IMR-90 (cell line): Measurements from ENCODE around the gene KCNV2. TPM values are rescaled to one million over a fixed set of nuclear protein-coding genes. Genes with fewer than 3 reads are reported as not detected.

Source experiments
- ATAC-seq: fragments of 200-7000 bp; cut with Tn5 transposase; 2 replicates; pipeline ENCODE4 v1.9.1; 2020; ENCODE audit warnings: low read depth, mild to moderate bottlenecking, moderate library complexity
- BruUV-seq: library from RNA; stranded (reverse); fragments of 400-500 nt; replicated peaks from 2 replicates; lab custom pipeline; 2021; lab: Mats Ljungman, UMichigan
- CTCF ChIA-PET: fragments of 300-600 bp; formaldehyde crosslinking; extraction: SDS; loops from one replicate; lab custom pipeline; 2021; ENCODE audit warnings: antibody characterized with exemption; lab: Yijun Ruan, JAX
- POLR2A ChIA-PET: fragments of 300-600 bp; sonication (Branson Sonifier 250); formaldehyde crosslinking; loops from one replicate; lab custom pipeline; 2022; ENCODE audit warnings: antibody characterized with exemption; ENCODE audit not compliant: unreplicated experiment; lab: Charles Lee
- DNase-seq: peaks from one replicate; pipeline ENCODE4 v3.0.0; 2013
- H2AFZ ChIP-seq: replicated peaks from 2 replicates; pipeline ENCODE3; 2013; ENCODE audit warnings: low read length, mild to moderate bottlenecking; ENCODE audit not compliant: poor library complexity
- H2AK5ac ChIP-seq: 2 replicates; pipeline ENCODE4 v1.6.1; 2013; ENCODE audit warnings: low read depth, low read length, inconsistent platforms
- H2AK9ac ChIP-seq: replicated peaks from 2 replicates; pipeline ENCODE3; 2013; ENCODE audit warnings: mild to moderate bottlenecking, low read depth, low read length, moderate library complexity; ENCODE audit not compliant: poor library complexity
- H2BK120ac ChIP-seq: 2 replicates; pipeline ENCODE4 v1.6.1; 2013; ENCODE audit warnings: low read depth, low read length, inconsistent platforms
- H2BK15ac ChIP-seq: 3 replicates; pipeline ENCODE4 v1.6.1; 2013; ENCODE audit warnings: low read depth, low read length, inconsistent platforms
- H2BK20ac ChIP-seq: 2 replicates; pipeline ENCODE4 v1.6.1; 2013; ENCODE audit warnings: low read depth, mild to moderate bottlenecking, inconsistent platforms, low read length, moderate library complexity
- H2BK5ac ChIP-seq: 2 replicates; pipeline ENCODE4 v1.6.1; 2013; ENCODE audit warnings: mild to moderate bottlenecking, low read depth, low read length, inconsistent platforms; ENCODE audit not compliant: poor library complexity, severe bottlenecking
- H3K14ac ChIP-seq: replicated peaks from 2 replicates; pipeline ENCODE4 v1.6.1; 2013; ENCODE audit warnings: low read depth, low read length, inconsistent platforms
- H3K18ac ChIP-seq: 2 replicates; pipeline ENCODE4 v1.6.1; 2013; ENCODE audit warnings: low read depth, low read length, control low read depth
- H3K23ac ChIP-seq: 2 replicates; pipeline ENCODE4 v1.6.1; 2013; ENCODE audit warnings: low read depth, low read length, inconsistent platforms
- H3K27ac ChIP-seq: 2 replicates; pipeline ENCODE4 v1.5.1; 2013; ENCODE audit warnings: mild to moderate bottlenecking, control low read depth, low read length; ENCODE audit not compliant: insufficient read depth
- H3K27me3 ChIP-seq: 2 replicates; pipeline ENCODE4 v1.6.1; 2013; ENCODE audit warnings: low read length; ENCODE audit not compliant: control insufficient read depth, insufficient read depth
- H3K36me3 ChIP-seq: 2 replicates; pipeline ENCODE4 v1.6.1; 2013; ENCODE audit warnings: low read length, mixed read lengths; ENCODE audit not compliant: control insufficient read depth, insufficient read depth
- H3K4ac ChIP-seq: 2 replicates; pipeline ENCODE4 v1.6.1; 2013; ENCODE audit warnings: low read depth, low read length, inconsistent platforms
- H3K4me1 ChIP-seq: 2 replicates; pipeline ENCODE4 v1.6.1; 2013; ENCODE audit warnings: low read length, mixed read lengths; ENCODE audit not compliant: control insufficient read depth, insufficient read depth
- H3K4me2 ChIP-seq: 2 replicates; pipeline ENCODE4 v1.6.1; 2013; ENCODE audit warnings: low read depth, mild to moderate bottlenecking, control low read depth, low read length, moderate library complexity
- H3K4me3 ChIP-seq: 2 replicates; pipeline ENCODE4 v1.5.1; 2013; ENCODE audit warnings: low read depth, mild to moderate bottlenecking, control low read depth, low read length, moderate library complexity; ENCODE audit not compliant: insufficient read depth
- H3K56ac ChIP-seq: 2 replicates; pipeline ENCODE4 v1.6.1; 2013; ENCODE audit warnings: low read length, inconsistent platforms; ENCODE audit not compliant: insufficient read depth; ENCODE audit errors: extremely low read depth
- H3K79me1 ChIP-seq, 2 experiments: 2 replicates each; pipeline ENCODE4 v1.6.1; 2013; ENCODE audit warnings: low read length in 2 of 2, inconsistent platforms in 1 of 2, low read depth in 1 of 2
- H3K9ac ChIP-seq: 2 replicates; pipeline ENCODE4 v1.6.1; 2013; ENCODE audit warnings: low read depth, low read length, control low read depth
- H3K9me1 ChIP-seq: 2 replicates; pipeline ENCODE4 v1.6.1; 2013; ENCODE audit warnings: low read length, inconsistent platforms; ENCODE audit not compliant: insufficient read depth
- H3K9me3 ChIP-seq: 2 replicates; pipeline ENCODE4 v1.6.1; 2013; ENCODE audit warnings: low read length; ENCODE audit not compliant: control insufficient read depth, insufficient read depth
- H4K20me1 ChIP-seq: 2 replicates; pipeline ENCODE4 v1.6.1; 2013; ENCODE audit warnings: low read length, inconsistent platforms; ENCODE audit not compliant: insufficient read depth
- H4K5ac ChIP-seq: 2 replicates; pipeline ENCODE4 v1.6.1; 2013; ENCODE audit warnings: mild to moderate bottlenecking, low read depth, low read length, control low read depth
- H4K8ac ChIP-seq, 2 experiments: 2 replicates each; pipeline ENCODE4 v1.6.1; 2013; ENCODE audit warnings: low read depth in 2 of 2, low read length in 2 of 2, control low read depth in 1 of 2, inconsistent platforms in 1 of 2
- H4K91ac ChIP-seq: 2 replicates; pipeline ENCODE4 v1.6.1; 2013; ENCODE audit warnings: low read depth, low read length, inconsistent platforms; ENCODE audit not compliant: insufficient read depth
- CHD1 ChIP-seq: IDR thresholded peaks from 2 replicates; pipeline ENCODE4 v1.6.1; 2012; ENCODE audit warnings: low read depth, low read length, improper control_type of control experiment
- MAZ ChIP-seq: IDR thresholded peaks from 2 replicates; pipeline ENCODE4 v1.6.1; 2012; ENCODE audit warnings: low read depth, mild to moderate bottlenecking, low read length, improper control_type of control experiment, moderate library complexity, borderline replicate concordance
- MXI1 ChIP-seq: IDR thresholded peaks from 2 replicates; pipeline ENCODE4 v1.6.1; 2012; ENCODE audit warnings: low read depth, mild to moderate bottlenecking, low read length, moderate library complexity, borderline replicate concordance
- NFE2L2 ChIP-seq: fragments of 150-350 bp; IDR thresholded peaks from 2 replicates; pipeline ENCODE4 v1.6.1; 2016; ENCODE audit warnings: low read depth, mild to moderate bottlenecking, low read length
- RAD21 ChIP-seq: IDR thresholded peaks from 2 replicates; pipeline ENCODE4 v1.6.1; 2012; ENCODE audit warnings: low read length, improper control_type of control experiment
- RCOR1 ChIP-seq: IDR thresholded peaks from 2 replicates; pipeline ENCODE4 v1.6.1; 2012; ENCODE audit warnings: mild to moderate bottlenecking, low read length, improper control_type of control experiment; ENCODE audit not compliant: insufficient replicate concordance
- RFX5 ChIP-seq: IDR thresholded peaks from 2 replicates; pipeline ENCODE4 v1.8.0; 2012; ENCODE audit warnings: low read depth, mild to moderate bottlenecking, low read length, moderate library complexity
- SMC3 ChIP-seq: fragments of 150-350 bp; IDR thresholded peaks from 2 replicates; pipeline ENCODE4 v1.6.1; 2016; ENCODE audit warnings: low read depth, mild to moderate bottlenecking, antibody characterized with exemption, low read length, moderate library complexity
- WGBS, 2 experiments: methylation state at CpG; one replicate each; pipeline versions ENCODE4 v1.1.5 to v1.1.7; 2013; ENCODE audit warnings: missing lambda C conversion rate in 2 of 2; ENCODE audit not compliant: insufficient read length in 1 of 2; ENCODE audit errors: extremely low coverage in 2 of 2; 5-methylcytosine and 5-hydroxymethylcytosine counted together
- dilution Hi-C: fragments of 300-500 bp; cut with HindIII; formaldehyde crosslinking; loops from one replicate; pipeline ENCODE4 v1.14.3; 2018; ENCODE audit warnings: low sequenced_read_pairs; ENCODE audit not compliant: unreplicated experiment
- in situ Hi-C: fragments of 300-500 bp; cut with MboI; formaldehyde crosslinking; loops from 3 replicates; pipeline ENCODE4 v1.14.3; 2019; ENCODE audit warnings: low sequenced_read_pairs, inconsistent platforms, mixed read lengths
- intact Hi-C: fragments of 100-400 bp; cut with micrococcal nuclease; formaldehyde crosslinking; loops from 2 replicates; pipeline ENCODE4 v1.10.0; 2022
- polyA plus RNA-seq, 3 experiments: library from polyadenylated mRNA; depleted of rRNA; stranded (reverse); fragments of >200 nt; gene quantifications; 2 replicates each; pipeline ENCODE4 v1.2.3, GENCODE V29; 2012; ENCODE audit warnings: low replicate concordance in 1 of 3
- total RNA-seq: library from RNA; depleted of rRNA; stranded (reverse); fragments of >200 nt; gene quantifications from 2 replicates; pipeline ENCODE4 v1.2.3, GENCODE V29; 2012

KCNV2 gene
- total and polyA plus RNA-seq, 2 of the 4 experiments (the other 2 are of a cell fraction): not detected

DNA sequence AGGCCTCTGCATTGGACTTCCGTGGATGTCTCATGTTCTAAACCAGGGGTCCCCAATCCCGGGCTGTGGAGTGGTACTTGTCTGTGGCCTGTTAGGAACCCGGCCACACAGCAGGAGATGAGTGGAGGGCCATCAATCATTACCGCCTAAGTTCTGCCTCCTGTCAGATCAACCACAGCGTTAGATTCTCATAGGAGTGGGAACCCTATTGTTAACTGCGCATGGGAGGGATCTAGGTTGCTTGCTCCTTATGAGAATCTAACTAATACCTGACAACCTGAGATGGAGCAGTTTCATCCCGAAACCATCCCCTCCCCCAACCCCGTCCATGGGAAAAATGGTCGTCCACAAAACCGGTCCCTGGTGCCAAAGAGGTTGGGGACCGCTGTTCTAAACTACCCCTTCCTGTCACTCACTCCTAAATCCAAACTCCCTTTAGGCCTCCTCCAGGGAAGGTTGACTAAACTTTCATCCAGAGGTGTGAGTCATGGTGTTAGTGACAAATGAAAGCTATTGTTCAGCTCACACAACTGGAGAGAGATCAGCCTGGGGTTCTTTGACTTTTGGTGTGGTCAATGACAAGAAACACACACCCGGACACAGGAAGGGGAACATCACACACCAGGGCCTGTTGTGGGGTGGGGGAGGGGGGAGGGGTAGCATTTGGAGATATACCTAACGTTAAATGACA is 9.5 kb downstream of the KCNV2 start (continued):
- TF ChIP-seq NFE2L2: no peak

DNA sequence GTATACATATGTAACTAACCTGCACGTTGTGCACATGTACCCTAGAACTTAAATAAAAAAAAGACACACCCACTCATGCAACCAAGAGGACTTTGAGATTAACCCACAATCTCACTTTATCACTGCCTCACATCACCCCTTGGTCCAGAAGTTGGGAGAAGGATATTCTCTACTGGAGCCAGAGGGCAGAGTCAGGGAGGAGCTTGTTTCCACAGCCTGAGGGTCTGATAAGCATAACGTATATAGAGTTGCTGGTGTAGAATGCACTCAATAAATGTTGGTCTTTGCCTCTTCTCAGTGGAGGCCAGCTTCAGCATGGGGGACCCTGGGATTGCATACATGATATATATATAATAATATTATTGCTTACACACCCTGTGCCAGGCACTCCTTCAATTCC is 10.1 kb downstream of the KCNV2 start:
- Histone ChIP-seq H3K4me1 (peaks cover 8% of the 10 kb centered on the region), H3K36me3 (no peaks in the 10 kb centered on the region), H3K27me3 (no peaks in the 10 kb centered on the region), H2AFZ (no peak overlapping the region), H3K4me3 (no peak overlapping the region), H4K8ac (no peak overlapping the region), H3K9me3 (no peaks in the 10 kb centered on the region), H3K4ac (no peak overlapping the region), H2BK15ac (no peak overlapping the region), H3K14ac (no peak overlapping the region), H3K56ac (no peak overlapping the region), H2AK5ac (0 out of 2 replicates have a peak overlapping the region, but pooled peaks have one; percentile 3), H3K27ac (no peak overlapping the region), H2BK120ac (no peak overlapping the region), H4K5ac (no peak overlapping the region), H2BK5ac (no peak overlapping the region), H3K23ac (no peak overlapping the region), H2AK9ac (no peak overlapping the region), H3K9me1 (peaks cover 7% of the 10 kb centered on the region), H3K79me1 (no peaks in the 10 kb centered on the region), H2BK20ac (no peak overlapping the region), H3K9ac (no peak overlapping the region), H3K18ac (no peak overlapping the region; the same call in 1 of the 2 replicates), H4K20me1 (no peaks in the 10 kb centered on the region), H4K91ac (no peak overlapping the region), H3K4me2 (no peak overlapping the region)
- ChIA-PET POLR2A (no interaction called here), CTCF (interaction anchor here (0.5 to 1.8 kb wide), 14 partner anchors 10 to 595 kb away, joined by 3 to 8 read pairs (median 3); no protein-coding TSS in a partner anchor)
- no peak for ATAC-seq
- WGBS, 2 experiments: no CpG with 5 or more reads among the region's 2 CpGs
- TF ChIP-seq MAZ: no peak
- no peak for TF ChIP-seq CHD1
- no peak for TF ChIP-seq RFX5
- no peak for TF ChIP-seq RCOR1
- no peak for TF ChIP-seq SMC3
- no peak for TF ChIP-seq RAD21
- TF ChIP-seq MXI1: no peak
- no TSS peak for BruUV-seq
- no peak for DNase-seq
- dilution Hi-C loops: no loop called here
- intact Hi-C loops: loop anchor here (5.0 to 10.0 kb wide), 3 partner anchors 235 to 713 kb away; partner anchors contain the start of gene SMARCA2
- in situ Hi-C loops: loop anchor here (10.0 kb wide), 2 partner anchors 493 to 593 kb away; no protein-coding TSS in a partner anchor
